Activated CD4-positive, alpha-beta T cell treated with anti-CD3 and anti-CD28 coated beads, Interleukin-2, amount 50 U/mL, for 4 hours (primary cell): ENCODE results near the gene GOLT1B.
"Not testable (repeated sequence)": the region's sequence is repeated elsewhere in the genome, so short reads cannot be mapped to it uniquely, and the experiment has no call there.

Experiments used
- DNase-seq, 2 experiments: peaks; one replicate each; pipeline ENCODE4 v3.0.0-alpha.2; 2020

GOLT1B gene

GRCh38 chr12:21501258-21502163 is at the start of gene GOLT1B, which contains the start of gene RECQL:
Gene GOLT1B (plus strand): TSS chr12:21501789. CDS start chr12:21501924, 135 bp downstream.
Gene RECQL (minus strand): TSS chr12:21501635. CDS start chr12:21499570, 2,065 bp downstream.
- peak; percentile 85 to 87 for DNase-seq

- DNase-seq = no peak
Observed at GRCh38 chr12:21453312-21453852, 48.2 kb upstream of the GOLT1B start.

- DNase-seq = peak; percentile 23 to 31
Observed at GRCh38 chr12:21456291-21456780, 45.3 kb upstream of the GOLT1B start.

GRCh38 chr12:21459474-21459873 is 42.1 kb upstream of the GOLT1B start:
- no peak for DNase-seq

GRCh38 chr12:21467334-21467733 is 34.3 kb upstream of the GOLT1B start:
- not testable (repeated sequence) for DNase-seq

GRCh38 chr12:21471294-21471693 is 30.3 kb upstream of the GOLT1B start:
- DNase-seq = no peak

- DNase-seq = no peak
Observed at GRCh38 chr12:21472197-21472823, 29.3 kb upstream of the GOLT1B start.

GRCh38 chr12:21475552-21475951 is 26.0 kb upstream of the GOLT1B start:
- DNase-seq = no peak

- no peak for DNase-seq
Observed at GRCh38 chr12:21476949-21477348, 24.6 kb upstream of the GOLT1B start.

- DNase-seq = no peak
Observed at GRCh38 chr12:21478756-21479455, 22.7 kb upstream of the GOLT1B start.

- DNase-seq = no peak
Observed at GRCh38 chr12:21483531-21483930, 18.1 kb upstream of the GOLT1B start.

- DNase-seq = no peak
Observed at GRCh38 chr12:21485998-21486397, 15.6 kb upstream of the GOLT1B start.

- DNase-seq = no peak
Observed at GRCh38 chr12:21499765-21500164, 1.8 kb upstream of the GOLT1B start.

GRCh38 chr12:21500786-21501257 is 767 bp upstream of the GOLT1B start:
- no peak for DNase-seq

GRCh38 chr12:21502164-21502496 is 541 bp downstream of the GOLT1B start:
- DNase-seq = peak; percentile 30 to 32

GRCh38 chr12:21502872-21503271 is 1.3 kb downstream of the GOLT1B start:
- no peak for DNase-seq

- DNase-seq = no peak
Observed at GRCh38 chr12:21505888-21506287, 4.3 kb downstream of the GOLT1B start.

GRCh38 chr12:21507849-21508248 is 6.3 kb downstream of the GOLT1B start:
- no peak for DNase-seq

GRCh38 chr12:21509768-21510167 is 8.2 kb downstream of the GOLT1B start:
- no peak for DNase-seq

- DNase-seq = no peak
Observed at GRCh38 chr12:21516281-21516680, 14.7 kb downstream of the GOLT1B start.

- DNase-seq = no peak
Observed at GRCh38 chr12:21518451-21518850, 16.9 kb downstream of the GOLT1B start.

GRCh38 chr12:21521541-21521940 is 20.0 kb downstream of the GOLT1B start:
- DNase-seq = no peak

- DNase-seq = no peak
Observed at GRCh38 chr12:21523148-21523547, 21.6 kb downstream of the GOLT1B start.
